Sigmoid colon (tissue), 4 donors: ENCODE data around the gene PJA2.

Source experiments
- EP300 ChIP-seq, 4 donors: sonication (generic); formaldehyde crosslinking; IDR thresholded peaks; one replicate each; pipeline ENCODE4 v1.6.1; 2017; ENCODE audit warnings: antibody characterized with exemption in 4 of 4
- POLR2A ChIP-seq, 2 donors: fragments of 450-650 bp; IDR thresholded peaks; one replicate each; pipeline ENCODE4 v1.6.1; 2016; ENCODE audit warnings: antibody characterized with exemption in 2 of 2, mild to moderate bottlenecking in 2 of 2, moderate library complexity in 2 of 2
- TF ChIP-seq, protein P1 (sequence below), 4 experiments: fragments of 450-650 bp in 3 of 4; fragments of 200-600 bp in 1 of 4; IDR thresholded peaks; one replicate each; pipeline ENCODE4 v1.5.1; 2016 to 2019; ENCODE audit warnings: antibody characterized with exemption in 4 of 4, mild to moderate bottlenecking in 3 of 4, moderate library complexity in 2 of 4

DNA sequence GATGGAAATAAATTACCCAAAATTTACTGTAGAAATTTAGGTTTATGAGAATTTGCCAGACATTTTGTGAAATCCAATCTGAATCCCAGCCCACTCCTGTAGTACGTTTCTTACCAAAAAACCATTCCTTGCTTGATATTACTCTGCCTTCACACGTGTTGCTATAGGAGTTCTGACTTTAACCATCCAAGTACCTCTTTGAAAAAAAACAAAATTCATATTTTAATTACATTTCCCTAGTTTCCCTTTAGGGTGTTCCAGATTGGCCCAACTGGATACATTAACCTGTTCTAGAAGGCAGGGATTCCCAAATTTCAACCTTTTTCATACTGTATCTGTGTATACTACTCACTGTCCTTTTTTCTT is 1.4 kb upstream of the PJA2 start:
- TF ChIP-seq EP300 (IDR thresholded peaks at IDR 0.05) (no peak), POLR2A (IDR thresholded peaks at IDR 0.05) (no peak)
- TF ChIP-seq, protein P1, sequence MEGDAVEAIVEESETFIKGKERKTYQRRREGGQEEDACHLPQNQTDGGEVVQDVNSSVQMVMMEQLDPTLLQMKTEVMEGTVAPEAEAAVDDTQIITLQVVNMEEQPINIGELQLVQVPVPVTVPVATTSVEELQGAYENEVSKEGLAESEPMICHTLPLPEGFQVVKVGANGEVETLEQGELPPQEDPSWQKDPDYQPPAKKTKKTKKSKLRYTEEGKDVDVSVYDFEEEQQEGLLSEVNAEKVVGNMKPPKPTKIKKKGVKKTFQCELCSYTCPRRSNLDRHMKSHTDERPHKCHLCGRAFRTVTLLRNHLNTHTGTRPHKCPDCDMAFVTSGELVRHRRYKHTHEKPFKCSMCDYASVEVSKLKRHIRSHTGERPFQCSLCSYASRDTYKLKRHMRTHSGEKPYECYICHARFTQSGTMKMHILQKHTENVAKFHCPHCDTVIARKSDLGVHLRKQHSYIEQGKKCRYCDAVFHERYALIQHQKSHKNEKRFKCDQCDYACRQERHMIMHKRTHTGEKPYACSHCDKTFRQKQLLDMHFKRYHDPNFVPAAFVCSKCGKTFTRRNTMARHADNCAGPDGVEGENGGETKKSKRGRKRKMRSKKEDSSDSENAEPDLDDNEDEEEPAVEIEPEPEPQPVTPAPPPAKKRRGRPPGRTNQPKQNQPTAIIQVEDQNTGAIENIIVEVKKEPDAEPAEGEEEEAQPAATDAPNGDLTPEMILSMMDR (IDR thresholded peaks at IDR 0.05) = no peak
